Gastrocnemius medialis (tissue), 4 donors: Measurements from ENCODE around the gene SPTBN4. TPM values are rescaled to one million over a fixed set of nuclear protein-coding genes. Genes with fewer than 3 reads are reported as not detected.
"Not testable (repeated sequence)": the region's sequence is repeated elsewhere in the genome, so short reads cannot be mapped to it uniquely, and the experiment has no call there.

ENCODE experiments used
- ATAC-seq, 2 donors: fragments of 150-250 bp; one replicate each; pipeline ENCODE4 v1.9.1; 2016
- DNase-seq, 2 donors: peaks; one replicate each; pipeline ENCODE4 v3.0.0-alpha.2; 2019
- H3K27ac ChIP-seq, 4 donors: fragments of 200-600 bp; sonication (generic); 1 replicate in 1 of 4; 2 replicates in 3 of 4; pipeline ENCODE4 v1.5.1; 2016 to 2018; ENCODE audit warnings: mild to moderate bottlenecking in 2 of 4, moderate library complexity in 1 of 4
- H3K27me3 ChIP-seq, 3 donors: fragments of 200-600 bp; sonication (generic) in 2 of 3; 1 replicate in 1 of 3; 2 replicates in 2 of 3; pipeline versions ENCODE4 v1.5.1 to v1.6.0; 2016 to 2019; ENCODE audit warnings: mild to moderate bottlenecking in 1 of 3, moderate library complexity in 1 of 3
- H3K36me3 ChIP-seq, 2 donors: fragments of 200-600 bp; sonication (generic) in 1 of 2; one replicate each; pipeline ENCODE4 v1.5.1; 2017 to 2018
- H3K4me1 ChIP-seq, 2 donors: fragments of 200-600 bp; sonication (generic) in 1 of 2; one replicate each; pipeline ENCODE4 v1.5.1; 2016 to 2017; ENCODE audit warnings: mild to moderate bottlenecking in 2 of 2
- H3K4me3 ChIP-seq, 4 donors: fragments of 200-600 bp; sonication (generic) in 3 of 4; 1 replicate in 1 of 4; 2 replicates in 3 of 4; pipeline ENCODE4 v1.5.1; 2016 to 2019; ENCODE audit warnings: mild to moderate bottlenecking in 2 of 4
- H3K9me3 ChIP-seq, 3 donors: fragments of 200-600 bp; sonication (generic) in 2 of 3; 1 replicate in 1 of 3; 2 replicates in 2 of 3; pipeline ENCODE4 v1.5.1; 2016 to 2019
- CTCF ChIP-seq, 5 experiments: fragments of 450-650 bp in 3 of 5; fragments of 200-600 bp in 2 of 5; sonication (generic) in 2 of 5; IDR thresholded peaks in 4 of 5; conservative IDR thresholded peaks in 1 of 5; 1 replicate in 4 of 5; 2 replicates in 1 of 5; pipeline ENCODE4 v1.5.1; 2016 to 2019; ENCODE audit warnings: antibody characterized with exemption in 5 of 5, mild to moderate bottlenecking in 3 of 5, moderate library complexity in 3 of 5
- POLR2A ChIP-seq, 2 donors: fragments of 450-650 bp; IDR thresholded peaks; one replicate each; pipeline ENCODE4 v1.6.1; 2017; ENCODE audit warnings: antibody characterized with exemption in 2 of 2, mild to moderate bottlenecking in 2 of 2, moderate library complexity in 2 of 2
- in situ Hi-C, 4 donors: fragments of 200-750 bp; cut with MboI; loops; one replicate each; pipeline versions ENCODE4 v1.15.0 to v1.8.0; 2017; ENCODE audit warnings: low sequenced_read_pairs in 4 of 4
- intact Hi-C: fragments of 100-400 bp; cut with DNase I; formaldehyde crosslinking; loops from one replicate; pipeline ENCODE4 v1.15.1; 2023; ENCODE audit warnings: low total_unique reads
- total RNA-seq, 4 donors: library from RNA; depleted of rRNA; stranded (reverse); fragments of >200 nt; gene quantifications; one replicate each; pipeline versions ENCODE4 v1.1.0 to v1.2.3, GENCODE V29; 2016

The SPTBN4 gene
- total RNA-seq, 4 donors from 2014 or later, result 0.86 to 5.9 (median 2.4) TPM

DNA sequence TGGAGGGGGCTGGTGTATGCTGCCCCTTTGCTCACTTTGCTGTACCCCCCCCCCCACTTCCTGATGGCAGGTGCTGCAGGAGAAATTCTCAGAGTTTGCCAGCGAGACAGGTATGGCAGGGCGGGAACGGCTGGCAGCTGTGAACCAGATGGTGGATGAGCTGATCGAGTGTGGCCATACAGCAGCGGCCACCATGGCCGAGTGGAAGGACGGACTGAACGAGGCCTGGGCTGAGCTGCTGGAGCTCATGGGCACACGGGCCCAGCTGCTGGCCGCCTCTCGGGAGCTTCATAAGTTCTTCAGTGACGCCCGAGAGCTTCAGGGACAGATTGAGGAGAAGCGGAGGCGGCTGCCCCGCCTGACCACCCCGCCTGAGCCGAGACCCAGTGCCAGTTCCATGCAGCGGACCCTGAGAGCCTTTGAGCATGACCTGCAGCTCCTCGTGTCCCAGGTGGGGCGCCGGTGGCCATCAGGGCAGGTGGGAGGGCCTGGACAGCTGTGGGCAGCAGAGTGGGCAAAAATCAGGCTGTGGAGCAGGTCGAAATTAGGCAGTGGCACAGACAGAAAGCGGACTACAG is 90.2 kb downstream of the SPTBN4 start:
- intact Hi-C loops, result no loop called here
- no peak for ATAC-seq
- no peak for TF ChIP-seq POLR2A (IDR thresholded peaks at IDR 0.05)
- no peak for TF ChIP-seq CTCF (IDR thresholded peaks at IDR 0.05 in 4 of 5, conservative IDR thresholded peaks at IDR 0.05 in 1 of 5)
- Histone ChIP-seq H3K36me3 (no peaks in the 10 kb centered on the region), H3K27ac (no peak overlapping the region), H3K4me1 (no peaks in the 10 kb centered on the region), H3K27me3 (peaks cover 0 to 3% (median 0%) of the 10 kb centered on the region in 3 donors), H3K9me3 (no peaks in the 10 kb centered on the region), H3K4me3 (no peak overlapping the region)
- no peak for DNase-seq
- in situ Hi-C loops, result no loop called here

DNA sequence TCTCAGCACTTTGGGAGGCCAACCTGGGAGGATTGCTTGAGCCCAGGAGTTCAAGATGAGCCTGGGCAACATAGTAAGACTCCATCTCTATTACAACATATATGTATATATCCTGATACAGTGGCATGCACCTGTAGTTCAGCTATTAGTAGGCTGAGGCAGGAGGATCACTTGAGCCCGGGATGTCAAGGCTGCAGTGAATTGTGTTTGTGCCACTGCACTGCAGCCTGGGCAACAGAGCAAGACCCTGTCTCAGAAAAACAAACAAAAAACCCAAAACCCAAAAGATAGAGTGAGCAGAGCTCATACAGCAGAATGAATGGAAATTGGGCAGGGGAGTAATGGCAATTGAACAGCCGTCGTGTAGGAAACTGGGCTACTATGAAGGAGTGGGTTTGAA is 92.6 kb downstream of the SPTBN4 start:
- no peak for ATAC-seq
- Histone ChIP-seq H3K27me3 (peaks cover 0 to 7% (median 4%) of the 10 kb centered on the region in 3 donors), H3K27ac (no peak overlapping the region), H3K36me3 (no peaks in the 10 kb centered on the region), H3K9me3 (no peaks in the 10 kb centered on the region), H3K4me3 (no peak overlapping the region), H3K4me1 (no peaks in the 10 kb centered on the region)
- no peak for DNase-seq
- intact Hi-C loops, result no loop called here
- in situ Hi-C loops, result no loop called here
- no peak for TF ChIP-seq CTCF (IDR thresholded peaks at IDR 0.05 in 4 of 5, conservative IDR thresholded peaks at IDR 0.05 in 1 of 5)
- no peak for TF ChIP-seq POLR2A (IDR thresholded peaks at IDR 0.05)

GRCh38 chr19:40560092-40560507 is 93.3 kb downstream of the SPTBN4 start:
- in situ Hi-C loops (no loop called here), intact Hi-C loops (no loop called here)
- no peaks in the 10 kb centered on the region for H3K36me3 ChIP-seq
- H3K9me3 ChIP-seq, result no peaks in the 10 kb centered on the region
- no peak overlapping the region for H3K4me3 ChIP-seq
- ATAC-seq, result no peak
- peaks cover 6 to 14% (median 10%) of the 10 kb centered on the region in 3 donors for H3K27me3 ChIP-seq
- TF ChIP-seq POLR2A (IDR thresholded peaks at IDR 0.05), result no peak
- TF ChIP-seq CTCF (IDR thresholded peaks at IDR 0.05 in 4 of 5, conservative IDR thresholded peaks at IDR 0.05 in 1 of 5), result no peak
- no peaks in the 10 kb centered on the region for H3K4me1 ChIP-seq
- no peak for DNase-seq
- no peak overlapping the region for H3K27ac ChIP-seq

DNA sequence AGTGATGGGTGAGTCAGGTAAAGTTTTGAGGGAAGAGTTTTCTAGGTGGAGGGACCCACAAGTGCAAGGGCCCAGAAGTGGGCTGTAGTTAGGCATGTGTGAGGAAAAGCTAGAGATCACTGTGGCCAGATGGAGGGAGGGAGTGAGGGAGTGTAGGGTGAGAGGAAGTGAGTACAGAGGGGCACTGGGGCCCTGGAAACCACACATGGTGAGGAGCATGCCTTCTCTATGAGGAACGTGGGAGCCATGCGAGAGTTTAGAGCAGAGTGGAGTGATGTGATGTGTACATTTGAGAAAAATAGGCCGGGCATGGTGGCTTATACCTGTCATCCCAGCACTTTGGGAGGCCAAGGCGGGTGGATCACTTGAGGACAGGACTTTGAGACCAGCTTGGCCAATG is 95.1 kb downstream of the SPTBN4 start:
- Histone ChIP-seq H3K4me3 (no peak overlapping the region), H3K4me1 (no peaks in the 10 kb centered on the region), H3K27me3 (peaks cover 24 to 33% (median 28%) of the 10 kb centered on the region in 3 donors), H3K27ac (no peak overlapping the region), H3K9me3 (no peaks in the 10 kb centered on the region), H3K36me3 (no peaks in the 10 kb centered on the region)
- TF ChIP-seq POLR2A (IDR thresholded peaks at IDR 0.05), result no peak
- no peak for TF ChIP-seq CTCF (IDR thresholded peaks at IDR 0.05 in 4 of 5, conservative IDR thresholded peaks at IDR 0.05 in 1 of 5)
- intact Hi-C loops, result no loop called here
- ATAC-seq, result no peak
- DNase-seq, result no peak
- in situ Hi-C loops, result no loop called here

- intact Hi-C loops, in situ Hi-C loops, H3K4me1 ChIP-seq, H3K4me3 ChIP-seq, H3K36me3 ChIP-seq, ATAC-seq, H3K27ac ChIP-seq, H3K9me3 ChIP-seq, DNase-seq: not testable (repeated sequence)
- H3K27me3 ChIP-seq, result peaks cover 36 to 46% (median 40%) of the 10 kb centered on the region in 3 donors
Measured at GRCh38 chr19:40564535-40564934, 97.7 kb downstream of the SPTBN4 start.
